ENCODE data around the gene TMEM63A. TPM values are rescaled to one million over a fixed set of nuclear protein-coding genes. Genes with fewer than 3 reads are reported as not detected.
A peak's percentile ranks its signal among the peaks of the same experiment; 100 is the strongest.

Gene TMEM63A
- total RNA-seq, 1 donor from 2014 or later, result 41.0 TPM

DNA sequence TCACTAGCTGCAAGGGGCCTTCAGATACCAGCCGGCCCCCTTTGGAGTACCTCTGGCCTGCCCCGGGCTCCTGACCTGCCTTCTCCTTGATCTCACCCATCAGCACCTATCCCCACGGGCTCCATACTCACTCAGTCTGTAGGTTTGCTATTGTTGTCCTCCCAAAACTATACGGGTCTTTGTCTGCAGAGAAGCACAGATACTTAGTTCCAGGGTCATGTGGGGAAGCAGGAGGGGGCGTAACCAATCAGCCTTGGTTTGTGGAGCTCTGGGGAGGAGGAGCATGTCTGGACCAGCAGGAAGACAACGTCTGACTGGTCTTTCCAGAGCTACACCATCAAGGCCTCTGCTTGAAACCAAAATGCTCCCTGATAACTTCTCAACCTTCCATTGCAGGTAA, 15.2 kb downstream of the TMEM63A start:
- DNase-seq (ENCODE audit: low read depth), result no peak

DNA sequence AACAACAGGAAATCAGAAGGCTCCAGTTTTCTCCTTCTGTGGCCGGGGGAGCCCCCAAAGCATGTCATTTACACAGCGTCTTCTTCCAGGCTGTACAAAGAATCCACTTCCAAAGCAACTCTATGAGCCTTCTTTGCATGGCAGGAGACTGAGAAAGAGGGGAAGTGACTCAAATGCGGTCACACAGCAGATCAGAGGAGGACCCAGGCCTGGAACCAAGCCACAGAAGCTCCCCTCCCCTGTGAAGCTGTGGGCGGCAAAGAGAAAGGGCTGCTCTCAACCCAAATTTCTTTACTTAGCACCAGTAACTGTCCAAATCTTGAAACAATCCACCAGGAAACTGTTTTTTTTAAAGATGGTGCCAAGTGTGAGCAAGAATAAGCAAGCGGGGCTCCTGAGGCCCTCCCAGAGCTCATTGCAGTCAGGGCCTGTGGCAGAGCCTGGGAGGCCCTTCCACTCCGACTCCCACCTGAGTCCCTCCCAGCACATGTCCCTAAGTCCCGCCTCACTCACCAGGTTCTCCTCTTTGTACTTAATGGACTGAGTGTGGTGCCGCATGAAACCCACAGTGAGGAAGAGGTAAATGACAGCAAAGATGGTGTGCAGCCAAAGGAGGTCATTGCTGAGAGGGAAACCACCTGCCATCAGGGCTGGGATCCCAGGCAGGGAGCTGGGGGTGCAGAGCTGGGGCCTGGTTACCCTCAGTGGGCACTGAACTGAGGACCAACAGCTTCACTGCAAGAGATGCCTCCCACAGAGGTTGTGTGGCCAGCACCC, 15.9 kb downstream of the TMEM63A start:
- DNase-seq (ENCODE audit: low read depth), result no peak

DNA sequence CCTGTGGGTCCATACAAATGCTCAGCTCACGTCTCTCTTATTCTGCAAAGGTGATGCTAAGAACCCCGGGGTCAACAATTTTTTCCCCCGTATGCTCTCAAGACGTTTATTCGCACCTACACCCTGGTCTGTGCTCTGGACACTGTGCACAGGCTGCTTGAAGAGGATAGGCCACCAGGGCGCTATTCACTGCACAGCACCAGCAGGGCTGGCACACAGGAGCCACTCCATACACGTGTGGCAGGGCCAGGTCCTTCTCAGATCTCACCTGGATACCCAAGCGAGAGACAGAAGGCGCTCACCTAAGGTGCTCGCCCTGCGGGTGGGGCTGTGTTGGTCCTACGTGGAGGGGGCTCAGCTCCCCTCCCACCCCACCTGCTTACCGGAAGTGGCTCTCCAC, 16.7 kb downstream of the TMEM63A start:
- no peak for DNase-seq (ENCODE audit: low read depth)

- peak; percentile 63 for DNase-seq (ENCODE audit: low read depth)
Observed at GRCh38 chr1:225863167-225863566, 19.0 kb downstream of the TMEM63A start.

DNA sequence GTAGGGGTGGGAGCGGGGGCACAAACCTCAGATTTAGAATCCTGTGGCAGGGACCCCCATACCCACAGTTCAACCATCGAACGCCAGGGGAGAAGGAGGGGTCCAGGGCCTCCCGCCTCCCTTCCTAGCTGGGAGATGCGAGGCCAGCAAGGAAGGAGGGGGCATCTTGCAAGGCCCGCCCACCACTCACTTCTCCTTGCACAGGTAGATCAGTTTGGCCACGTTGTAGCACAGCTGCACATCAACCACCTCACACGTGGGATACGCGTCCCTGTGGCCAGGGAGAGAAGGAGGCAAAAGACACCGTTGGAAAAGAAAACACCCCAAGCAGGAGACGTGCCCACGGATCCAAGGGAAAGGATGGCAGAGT, 19.6 kb downstream of the TMEM63A start:
- DNase-seq (ENCODE audit: low read depth), result no peak

GRCh38 chr1:225861834-225862580, 20.2 kb downstream of the TMEM63A start:
- no peak for DNase-seq (ENCODE audit: low read depth)

GRCh38 chr1:225860876-225861441, 21.2 kb downstream of the TMEM63A start:
- no peak for DNase-seq (ENCODE audit: low read depth)

DNA sequence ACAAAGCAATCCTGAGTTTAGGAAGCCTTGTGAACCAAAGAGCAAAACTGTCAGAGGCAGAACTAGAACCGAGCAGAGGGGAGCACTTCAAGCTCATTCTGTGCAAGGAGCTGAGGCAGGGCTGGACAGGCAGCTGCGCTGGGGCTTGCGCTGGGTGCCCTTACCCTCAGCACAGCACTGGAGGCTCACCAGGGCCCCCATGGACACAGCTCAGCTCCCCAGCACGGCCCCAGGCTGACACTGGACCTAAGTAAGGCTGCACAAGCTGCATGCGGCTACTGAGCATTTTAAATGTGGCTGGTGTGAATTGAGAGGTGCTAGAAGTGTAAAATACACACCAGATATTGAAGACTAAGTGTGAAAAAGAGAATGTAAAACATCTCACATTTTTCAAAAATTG, 22.1 kb downstream of the TMEM63A start:
- DNase-seq (ENCODE audit: low read depth), result no peak

GRCh38 chr1:225859151-225859550, 23.0 kb downstream of the TMEM63A start:
- no peak for DNase-seq (ENCODE audit: low read depth)

- no peak for DNase-seq (ENCODE audit: low read depth)
Observed at GRCh38 chr1:225857256-225857655, 24.9 kb downstream of the TMEM63A start.

DNA sequence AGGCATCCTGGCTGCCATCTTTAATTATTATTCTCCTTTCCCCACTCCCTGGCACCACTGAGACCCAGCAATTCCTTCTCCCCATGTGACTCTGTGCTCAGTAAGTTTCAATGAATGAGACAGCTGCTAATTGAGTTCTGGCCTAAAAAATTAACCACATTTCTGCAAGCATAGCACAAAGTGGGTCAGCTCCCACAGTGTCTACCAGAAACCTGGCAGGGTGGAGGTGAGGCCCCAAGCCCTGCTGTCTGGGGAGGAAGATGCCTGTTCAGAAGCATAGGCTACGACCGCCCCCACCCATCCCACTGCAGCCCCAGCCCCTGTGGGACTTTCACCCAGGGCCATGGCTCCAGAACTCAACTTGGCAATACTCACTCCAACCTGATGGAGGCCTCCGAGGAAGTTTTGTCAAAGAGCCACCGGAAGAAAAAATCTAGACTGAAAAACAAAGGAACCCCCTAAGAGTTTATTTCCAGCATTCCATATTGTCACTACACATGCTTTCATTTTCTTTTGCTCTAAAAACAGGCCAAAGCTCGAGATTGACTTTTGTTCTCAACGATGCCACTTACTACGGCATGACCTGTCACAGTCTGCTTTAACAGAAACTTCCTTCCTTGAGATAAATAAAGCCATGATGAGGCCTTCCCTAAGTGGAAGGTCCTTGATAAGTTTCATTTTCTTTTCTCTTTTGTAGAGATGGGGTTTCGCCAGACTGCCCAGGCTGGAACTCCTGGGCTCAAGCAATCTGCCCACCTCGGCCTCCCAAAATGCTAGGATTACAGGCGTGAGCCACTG, 26.5 kb downstream of the TMEM63A start:
- DNase-seq (ENCODE audit: low read depth), result no peak

- no peak for DNase-seq (ENCODE audit: low read depth)
Observed at GRCh38 chr1:225853441-225853840, 28.7 kb downstream of the TMEM63A start.

- no peak for DNase-seq (ENCODE audit: low read depth)
Observed at GRCh38 chr1:225852413-225853124, 29.6 kb downstream of the TMEM63A start.

DNA sequence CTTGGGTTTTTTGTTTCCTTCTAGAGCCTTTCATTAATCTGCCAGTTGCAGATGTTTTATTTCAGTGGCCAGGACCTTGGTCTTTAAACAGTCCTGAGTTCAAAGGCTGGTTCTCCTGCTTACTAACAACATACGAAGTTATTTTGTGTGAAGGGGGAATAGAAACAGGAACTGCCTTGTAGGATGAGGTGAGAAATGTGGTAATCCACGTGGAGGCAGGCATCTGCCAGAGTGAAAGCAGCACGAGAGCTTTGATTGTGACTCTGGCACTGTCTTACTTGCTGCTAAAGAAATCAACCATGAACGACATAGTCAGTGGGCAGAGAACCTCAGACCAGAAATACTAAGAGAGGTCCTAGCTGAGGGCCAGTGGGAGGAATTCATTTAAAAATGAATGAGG, 30.4 kb downstream of the TMEM63A start:
- DNase-seq (ENCODE audit: low read depth), result no peak

DNA sequence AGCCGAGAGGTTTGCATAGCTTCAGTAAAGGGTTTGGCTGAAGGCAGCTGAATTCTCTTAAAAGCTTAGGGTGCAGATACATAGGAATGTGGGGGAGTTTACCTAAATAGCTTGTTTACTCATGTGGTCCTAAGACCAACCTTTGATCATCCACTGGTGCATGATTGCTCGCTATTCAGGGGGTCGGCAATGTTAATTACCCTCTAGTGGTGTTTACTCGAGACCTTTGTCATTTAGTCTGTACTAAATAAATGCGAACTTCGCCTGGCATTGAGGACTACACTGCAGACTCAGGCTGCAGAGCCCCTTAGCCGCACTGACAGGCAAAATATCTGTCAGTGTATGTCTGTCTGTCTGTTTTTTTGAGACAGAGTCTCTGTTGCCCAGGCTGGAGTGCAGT, 31.8 kb downstream of the TMEM63A start:
- DNase-seq (ENCODE audit: low read depth), result no peak

DNA sequence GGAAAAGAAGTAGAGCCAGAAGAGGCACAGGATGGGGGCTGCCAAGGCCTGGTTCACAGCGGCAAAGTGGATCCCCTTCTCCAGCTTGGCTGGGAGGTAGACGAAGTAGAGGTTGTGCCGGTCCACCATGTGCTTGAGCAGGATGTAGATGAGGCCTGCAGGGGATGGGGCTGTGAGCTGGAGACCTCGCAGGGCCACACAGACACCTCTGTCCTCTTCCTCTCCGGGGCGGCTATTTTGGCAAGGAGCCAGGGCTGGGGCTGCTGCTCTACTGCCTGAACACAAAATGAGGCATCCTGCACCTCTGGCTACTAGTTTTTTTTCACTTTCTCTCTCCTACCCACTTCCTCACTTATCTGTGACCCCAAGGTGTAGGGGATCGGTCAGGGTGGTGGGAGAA, 32.3 kb downstream of the TMEM63A start:
- no peak for DNase-seq (ENCODE audit: low read depth)

- DNase-seq (ENCODE audit: low read depth), result no peak
Observed at GRCh38 chr1:225848030-225848955, 33.9 kb downstream of the TMEM63A start.

GRCh38 chr1:225847610-225848009, 34.6 kb downstream of the TMEM63A start:
- DNase-seq (ENCODE audit: low read depth), result no peak

DNA sequence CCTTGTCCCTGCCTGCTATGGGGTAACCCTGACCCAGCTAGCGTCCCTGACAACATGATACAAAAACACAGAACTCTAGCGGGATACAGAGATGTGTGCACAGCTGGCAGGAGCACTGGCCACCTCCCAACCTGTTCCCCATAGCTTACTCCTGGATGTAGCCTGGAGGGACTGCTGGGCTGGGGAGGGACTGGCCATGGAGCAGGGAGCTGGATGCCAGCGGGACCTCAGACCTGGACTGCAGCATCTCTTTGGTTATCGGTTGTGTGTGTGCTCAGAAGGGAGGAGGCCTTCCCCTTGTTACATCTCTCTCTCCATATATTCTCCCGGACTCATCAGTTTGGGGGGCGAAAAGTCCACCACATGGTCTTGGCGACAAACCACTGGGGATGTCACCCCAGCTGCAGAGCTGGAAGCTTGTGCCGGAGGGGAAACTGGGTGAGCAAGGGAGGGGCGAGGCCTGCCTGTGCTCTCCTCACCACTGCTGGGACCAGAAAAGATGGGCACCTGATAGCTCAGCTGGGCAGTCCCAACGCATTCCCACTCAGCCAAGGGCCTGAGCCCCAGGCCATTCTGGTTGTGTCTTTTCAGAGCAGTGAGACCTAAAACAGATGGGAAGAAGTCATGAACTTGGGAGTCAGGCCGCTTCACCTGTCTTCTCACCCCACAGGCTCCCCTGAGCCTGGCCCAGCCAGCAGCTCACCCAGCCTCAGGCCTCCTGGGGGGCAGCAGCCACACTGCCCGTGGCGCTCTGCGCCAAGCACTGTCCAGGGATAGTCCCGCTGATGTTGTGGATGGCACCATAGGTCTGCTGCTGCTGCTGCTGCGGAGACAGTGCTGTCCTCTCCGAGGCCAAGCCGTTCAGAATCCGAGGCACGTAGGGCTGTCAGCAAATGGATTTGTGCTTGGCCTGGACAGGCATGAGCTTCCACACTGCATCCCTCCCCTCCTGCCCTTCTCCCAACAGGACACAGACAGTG, 35.6 kb downstream of the TMEM63A start:
- no peak for DNase-seq (ENCODE audit: low read depth)
